Measurements from ENCODE around the gene AURKAIP1.
"Not testable (repeated sequence)": the region's sequence is repeated elsewhere in the genome, so short reads cannot be mapped to it uniquely, and the experiment has no call there.

AURKAIP1 gene

GRCh38 chr1:1406821-1407635 is 32.0 kb upstream of the AURKAIP1 start, which contains the start of gene MRPL20:
Gene MRPL20 (minus strand): TSS chr1:1407293. CDS start chr1:1407217, 76 bp downstream.
- H3K4me2 ChIP-seq (ENCODE audit: low read depth, low read length), result peak within 1 kb of the TSS; percentile 90
- H3K4me1 ChIP-seq (ENCODE audit: low read length), result 0 out of 2 replicates have a peak, but pooled peaks cover 5% of the 10 kb centered on the region
- TF ChIP-seq EZH2phosphoT487 (IDR thresholded peaks at IDR 0.05; ENCODE audit: low read length) (no peak), CTCF (IDR thresholded peaks at IDR 0.05; ENCODE audit: low read length) (no peak), EZH2 (optimal IDR thresholded peaks at IDR 0.05; ENCODE audit: low read depth, low read length) (no peak)
- H3K4me3 ChIP-seq (ENCODE audit: low read length), result peak within 1 kb of the TSS; percentile 98
- H4K20me1 ChIP-seq (ENCODE audit: insufficient read depth, low read length), result no peaks in the 10 kb centered on the region
- peak within 1 kb of the TSS; percentile 91 for H3K9ac ChIP-seq (ENCODE audit: low read length)
- peaks cover 11% of the 10 kb centered on the region for H3F3A ChIP-seq (ENCODE audit: insufficient read depth, low read length)
- no peaks in the 10 kb centered on the region for H3K27me3 ChIP-seq (replicated peaks; ENCODE audit: insufficient read depth, low read length)
- H3K9me2 ChIP-seq (replicated peaks; ENCODE audit: insufficient read depth, low read length), result no peaks in the 10 kb centered on the region
- peak within 1 kb of the TSS; percentile 89 for H2AFZ ChIP-seq (ENCODE audit: low read length)
- H3K79me2 ChIP-seq (ENCODE audit: low read length), result peaks cover 64% of the 10 kb centered on the region
- DNase-seq, result peak; percentile 96
- H3K9me3 ChIP-seq (replicated peaks; ENCODE audit: insufficient read depth, low read length), result no peaks in the 10 kb centered on the region
- H3K27ac ChIP-seq (ENCODE audit: low read length), result peak within 1 kb of the TSS; percentile 65
- H3K36me3 ChIP-seq (replicated peaks; ENCODE audit: insufficient read depth, low read length), result peaks cover 8% of the 10 kb centered on the region

GRCh38 chr1:1406101-1406820 is 31.3 kb upstream of the AURKAIP1 start:
- DNase-seq, result no peak
- Histone ChIP-seq H3K9me2 (replicated peaks; ENCODE audit: insufficient read depth, low read length) (no peaks in the 10 kb centered on the region), H3K4me3 (ENCODE audit: low read length) (peak overlapping the region; percentile 98), H3K79me2 (ENCODE audit: low read length) (peaks cover 72% of the 10 kb centered on the region), H3K4me1 (ENCODE audit: low read length) (0 out of 2 replicates have a peak, but pooled peaks cover 5% of the 10 kb centered on the region), H4K20me1 (ENCODE audit: insufficient read depth, low read length) (no peaks in the 10 kb centered on the region), H3K36me3 (replicated peaks; ENCODE audit: insufficient read depth, low read length) (peaks cover 9% of the 10 kb centered on the region), H3K27me3 (replicated peaks; ENCODE audit: insufficient read depth, low read length) (no peaks in the 10 kb centered on the region), H3F3A (ENCODE audit: insufficient read depth, low read length) (peaks cover 16% of the 10 kb centered on the region), H3K4me2 (ENCODE audit: low read depth, low read length) (peak overlapping the region; percentile 75), H3K9me3 (replicated peaks; ENCODE audit: insufficient read depth, low read length) (no peaks in the 10 kb centered on the region), H3K27ac (ENCODE audit: low read length) (peak overlapping the region; percentile 65; the same call in 1 of the 2 replicates), H3K9ac (ENCODE audit: low read length) (peak overlapping the region; percentile 91), H2AFZ (ENCODE audit: low read length) (peak overlapping the region; percentile 89; the same call in 1 of the 2 replicates)
- TF ChIP-seq EZH2phosphoT487 (IDR thresholded peaks at IDR 0.05; ENCODE audit: low read length) (no peak), EZH2 (optimal IDR thresholded peaks at IDR 0.05; ENCODE audit: low read depth, low read length) (no peak), CTCF (IDR thresholded peaks at IDR 0.05; ENCODE audit: low read length) (no peak)

- H3K9me2 ChIP-seq (replicated peaks; ENCODE audit: insufficient read depth, low read length), result no peaks in the 10 kb centered on the region
- no peak overlapping the region for H3K9ac ChIP-seq (ENCODE audit: low read length)
- peaks cover 9% of the 10 kb centered on the region for H3K36me3 ChIP-seq (replicated peaks; ENCODE audit: insufficient read depth, low read length)
- H3K79me2 ChIP-seq (ENCODE audit: low read length), result peaks cover 86% of the 10 kb centered on the region
- no peaks in the 10 kb centered on the region for H3K27me3 ChIP-seq (replicated peaks; ENCODE audit: insufficient read depth, low read length)
- TF ChIP-seq EZH2 (optimal IDR thresholded peaks at IDR 0.05; ENCODE audit: low read depth, low read length) (no peak), EZH2phosphoT487 (IDR thresholded peaks at IDR 0.05; ENCODE audit: low read length) (no peak), CTCF (IDR thresholded peaks at IDR 0.05; ENCODE audit: low read length) (no peak)
- no peak overlapping the region for H3K4me3 ChIP-seq (ENCODE audit: low read length)
- peaks cover 14% of the 10 kb centered on the region; the same call in 1 of the 2 replicates for H3K4me1 ChIP-seq (ENCODE audit: low read length)
- H3K27ac ChIP-seq (ENCODE audit: low read length), result no peak overlapping the region
- no peak overlapping the region for H2AFZ ChIP-seq (ENCODE audit: low read length)
- peaks cover 16% of the 10 kb centered on the region for H3F3A ChIP-seq (ENCODE audit: insufficient read depth, low read length)
- no peak for DNase-seq
- H4K20me1 ChIP-seq (ENCODE audit: insufficient read depth, low read length), result no peaks in the 10 kb centered on the region
- H3K4me2 ChIP-seq (ENCODE audit: low read depth, low read length), result no peak overlapping the region
- no peaks in the 10 kb centered on the region for H3K9me3 ChIP-seq (replicated peaks; ENCODE audit: insufficient read depth, low read length)
Observed at GRCh38 chr1:1403653-1404052, 28.6 kb upstream of the AURKAIP1 start.

GRCh38 chr1:1402901-1403392 is 27.9 kb upstream of the AURKAIP1 start:
- not testable (repeated sequence) for H3K9me2 ChIP-seq (replicated peaks; ENCODE audit: insufficient read depth, low read length); H3K27ac ChIP-seq (ENCODE audit: low read length); H3K27me3 ChIP-seq (replicated peaks; ENCODE audit: insufficient read depth, low read length); H3K4me3 ChIP-seq (ENCODE audit: low read length); H3K36me3 ChIP-seq (replicated peaks; ENCODE audit: insufficient read depth, low read length); H2AFZ ChIP-seq (ENCODE audit: low read length); H3K9me3 ChIP-seq (replicated peaks; ENCODE audit: insufficient read depth, low read length); DNase-seq; H4K20me1 ChIP-seq (ENCODE audit: insufficient read depth, low read length); H3K9ac ChIP-seq (ENCODE audit: low read length); H3K4me2 ChIP-seq (ENCODE audit: low read depth, low read length)
- Histone ChIP-seq H3K79me2 (ENCODE audit: low read length) (peaks cover 86% of the 10 kb centered on the region), H3K4me1 (ENCODE audit: low read length) (peaks cover 11% of the 10 kb centered on the region), H3F3A (ENCODE audit: insufficient read depth, low read length) (peaks cover 16% of the 10 kb centered on the region)
